NK-92 (cell line): ENCODE measurements around the gene ZFP36L1.
"Not testable (repeated sequence)": the region's sequence is repeated elsewhere in the genome, so short reads cannot be mapped to it uniquely, and the experiment has no call there.

ENCODE experiments used
- DNase-seq: peaks from one replicate; lab custom pipeline; 2025; ENCODE audit not compliant: unreplicated experiment; lab: John Stamatoyannopoulos, UW

ZFP36L1 gene

GRCh38 chr14:68766299-68767247 lies 26.3 kb downstream of the ZFP36L1 start:
- DNase-seq: no peak

GRCh38 chr14:68763843-68764242 lies 29.0 kb downstream of the ZFP36L1 start:
- DNase-seq: not testable (repeated sequence)

- no peak for DNase-seq
These were observed 29.7 kb downstream of the ZFP36L1 start for GRCh38 chr14:68762953-68763764.

GRCh38 chr14:68761391-68761790 lies 31.5 kb downstream of the ZFP36L1 start:
- DNase-seq: no peak

- no peak for DNase-seq
These were observed 32.1 kb downstream of the ZFP36L1 start for GRCh38 chr14:68760761-68761160.

GRCh38 chr14:68759937-68760336 lies 32.9 kb downstream of the ZFP36L1 start:
- no peak for DNase-seq

- DNase-seq: no peak
These were observed 33.8 kb downstream of the ZFP36L1 start for GRCh38 chr14:68759017-68759560.

- DNase-seq: no peak
These were observed 34.6 kb downstream of the ZFP36L1 start for GRCh38 chr14:68758301-68758700.

- no peak for DNase-seq
These were observed 35.2 kb downstream of the ZFP36L1 start for GRCh38 chr14:68757618-68758081.

GRCh38 chr14:68756734-68757133 lies 36.1 kb downstream of the ZFP36L1 start:
- DNase-seq: no peak

GRCh38 chr14:68756000-68756481 lies 36.8 kb downstream of the ZFP36L1 start:
- no peak for DNase-seq

GRCh38 chr14:68755016-68755353 lies 37.9 kb downstream of the ZFP36L1 start:
- no peak for DNase-seq

- no peak for DNase-seq
These were observed 39.2 kb downstream of the ZFP36L1 start for GRCh38 chr14:68753690-68754089.

- DNase-seq: no peak
These were observed 40.4 kb downstream of the ZFP36L1 start for GRCh38 chr14:68752271-68753006.

- DNase-seq: no peak
These were observed 43.1 kb downstream of the ZFP36L1 start for GRCh38 chr14:68749487-68750475.

- no peak for DNase-seq
These were observed 44.2 kb downstream of the ZFP36L1 start for GRCh38 chr14:68748691-68749090.

GRCh38 chr14:68748260-68748659 lies 44.6 kb downstream of the ZFP36L1 start:
- no peak for DNase-seq

GRCh38 chr14:68747393-68747792 lies 45.5 kb downstream of the ZFP36L1 start:
- DNase-seq: no peak

GRCh38 chr14:68744613-68745012 lies 48.3 kb downstream of the ZFP36L1 start:
- no peak for DNase-seq
